Measurements from ENCODE around the gene MMRN1.

The MMRN1 gene

DNA sequence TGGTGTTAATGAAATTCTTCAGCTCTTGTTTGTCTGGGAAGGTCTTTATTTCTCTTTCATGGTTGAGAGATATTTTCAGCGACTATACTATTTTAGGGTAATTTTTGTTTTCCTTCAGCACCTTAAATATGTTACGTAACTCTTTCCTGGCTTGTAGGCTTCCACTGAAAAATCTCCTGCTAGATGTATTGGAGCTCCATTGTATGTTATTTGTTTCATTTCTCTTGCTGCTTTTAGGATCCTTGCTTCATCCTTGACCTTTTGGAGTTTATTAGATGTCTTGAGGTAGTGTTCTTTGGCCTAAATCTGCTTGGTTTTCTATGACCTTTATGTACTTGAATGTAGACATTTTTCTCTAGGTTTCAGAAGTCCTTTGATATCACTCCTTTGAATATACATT lies 93.6 kb downstream of the MMRN1 start:
- in situ Hi-C loops (cut with MboI; ENCODE audit: low sequenced_read_pairs, unreplicated experiment) = no loop called here
- no peak for DNase-seq (ENCODE audit: low spot score)
- TF ChIP-seq, protein P1, sequence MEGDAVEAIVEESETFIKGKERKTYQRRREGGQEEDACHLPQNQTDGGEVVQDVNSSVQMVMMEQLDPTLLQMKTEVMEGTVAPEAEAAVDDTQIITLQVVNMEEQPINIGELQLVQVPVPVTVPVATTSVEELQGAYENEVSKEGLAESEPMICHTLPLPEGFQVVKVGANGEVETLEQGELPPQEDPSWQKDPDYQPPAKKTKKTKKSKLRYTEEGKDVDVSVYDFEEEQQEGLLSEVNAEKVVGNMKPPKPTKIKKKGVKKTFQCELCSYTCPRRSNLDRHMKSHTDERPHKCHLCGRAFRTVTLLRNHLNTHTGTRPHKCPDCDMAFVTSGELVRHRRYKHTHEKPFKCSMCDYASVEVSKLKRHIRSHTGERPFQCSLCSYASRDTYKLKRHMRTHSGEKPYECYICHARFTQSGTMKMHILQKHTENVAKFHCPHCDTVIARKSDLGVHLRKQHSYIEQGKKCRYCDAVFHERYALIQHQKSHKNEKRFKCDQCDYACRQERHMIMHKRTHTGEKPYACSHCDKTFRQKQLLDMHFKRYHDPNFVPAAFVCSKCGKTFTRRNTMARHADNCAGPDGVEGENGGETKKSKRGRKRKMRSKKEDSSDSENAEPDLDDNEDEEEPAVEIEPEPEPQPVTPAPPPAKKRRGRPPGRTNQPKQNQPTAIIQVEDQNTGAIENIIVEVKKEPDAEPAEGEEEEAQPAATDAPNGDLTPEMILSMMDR (IDR thresholded peaks at IDR 0.05; ENCODE audit: borderline replicate concordance, control extremely low read depth, extremely low read depth, insufficient read depth, missing control alignments) = no peak

DNA sequence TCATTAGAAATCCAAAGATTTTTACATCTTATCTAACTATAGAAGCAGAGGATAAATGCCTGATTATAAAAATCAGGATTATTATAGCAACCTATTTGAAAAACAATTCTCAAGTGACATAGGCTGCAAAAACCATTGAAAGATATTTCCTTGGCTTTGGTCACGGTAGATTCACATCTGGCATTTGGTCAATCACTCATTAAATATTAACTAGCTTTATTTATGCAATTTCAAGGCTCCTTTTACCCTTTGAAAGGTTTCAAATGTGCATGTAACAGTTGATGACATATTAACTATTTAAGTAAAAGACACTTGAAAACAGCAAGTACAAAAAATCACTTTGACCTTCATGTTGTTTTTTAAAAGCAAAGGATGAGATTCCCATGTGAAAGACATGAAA lies 98.1 kb downstream of the MMRN1 start:
- TF ChIP-seq, protein P1 (IDR thresholded peaks at IDR 0.05; ENCODE audit: borderline replicate concordance, control extremely low read depth, extremely low read depth, insufficient read depth, missing control alignments) = no peak
- in situ Hi-C loops (cut with MboI; ENCODE audit: low sequenced_read_pairs, unreplicated experiment) = no loop called here
- DNase-seq (ENCODE audit: low spot score) = no peak

DNA sequence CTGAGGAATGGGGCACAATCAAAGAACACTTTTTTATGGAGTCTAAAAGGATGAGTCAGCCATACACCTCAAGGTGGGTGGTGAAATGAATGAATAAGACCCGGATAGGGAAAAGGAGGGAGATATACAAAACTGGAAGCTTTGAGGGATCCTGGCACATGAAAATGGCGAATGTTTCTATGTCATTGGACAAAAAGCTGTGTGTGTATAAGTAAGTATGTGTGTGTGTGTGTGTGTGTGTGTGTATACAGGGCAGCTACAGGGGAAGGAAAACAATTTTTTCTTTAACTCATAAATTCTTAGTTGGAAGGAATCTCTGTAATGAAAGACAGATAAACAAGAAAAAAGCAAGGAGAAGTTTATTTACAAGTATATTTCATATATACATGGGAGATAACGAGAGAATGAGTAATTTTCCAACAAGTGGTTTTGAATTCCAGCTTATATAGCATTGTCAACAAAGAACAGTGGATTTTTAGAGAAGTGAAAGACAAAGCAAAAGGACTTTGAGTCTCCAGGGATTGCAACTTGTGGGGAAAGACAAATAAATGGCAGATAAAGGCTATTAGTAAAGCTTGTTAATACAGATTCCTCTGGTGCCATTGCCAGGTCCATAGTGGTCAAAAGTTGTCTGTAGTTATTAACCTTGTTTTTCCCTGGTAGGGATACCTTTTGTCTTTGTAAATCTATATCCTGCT lies 99.7 kb downstream of the MMRN1 start:
- TF ChIP-seq, protein P1 (IDR thresholded peaks at IDR 0.05; ENCODE audit: borderline replicate concordance, control extremely low read depth, extremely low read depth, insufficient read depth, missing control alignments) = no peak
- DNase-seq (ENCODE audit: low spot score) = no peak
- in situ Hi-C loops (cut with MboI; ENCODE audit: low sequenced_read_pairs, unreplicated experiment) = no loop called here

DNA sequence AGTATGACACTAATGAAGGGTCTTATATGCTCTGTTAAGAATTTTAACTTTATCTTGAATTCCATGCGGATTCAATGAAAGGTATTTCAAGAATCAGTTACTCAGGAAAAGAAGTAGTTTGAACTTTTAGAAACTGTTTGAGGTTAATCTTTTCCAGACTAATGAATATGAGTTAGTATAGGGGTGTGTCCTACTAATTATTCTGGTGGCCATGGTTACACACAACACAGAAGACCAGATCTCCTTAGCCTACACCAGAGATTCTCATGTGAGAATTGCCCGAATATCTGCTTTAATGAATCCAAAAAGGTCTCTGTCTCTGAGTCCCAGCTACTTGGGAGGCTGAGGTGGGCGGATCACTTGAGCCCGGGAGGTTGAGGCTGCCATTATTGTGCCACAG lies 100.4 kb downstream of the MMRN1 start:
- TF ChIP-seq, protein P1 (IDR thresholded peaks at IDR 0.05; ENCODE audit: borderline replicate concordance, control extremely low read depth, extremely low read depth, insufficient read depth, missing control alignments) = no peak
- in situ Hi-C loops (cut with MboI; ENCODE audit: low sequenced_read_pairs, unreplicated experiment) = no loop called here
- no peak for DNase-seq (ENCODE audit: low spot score)

DNA sequence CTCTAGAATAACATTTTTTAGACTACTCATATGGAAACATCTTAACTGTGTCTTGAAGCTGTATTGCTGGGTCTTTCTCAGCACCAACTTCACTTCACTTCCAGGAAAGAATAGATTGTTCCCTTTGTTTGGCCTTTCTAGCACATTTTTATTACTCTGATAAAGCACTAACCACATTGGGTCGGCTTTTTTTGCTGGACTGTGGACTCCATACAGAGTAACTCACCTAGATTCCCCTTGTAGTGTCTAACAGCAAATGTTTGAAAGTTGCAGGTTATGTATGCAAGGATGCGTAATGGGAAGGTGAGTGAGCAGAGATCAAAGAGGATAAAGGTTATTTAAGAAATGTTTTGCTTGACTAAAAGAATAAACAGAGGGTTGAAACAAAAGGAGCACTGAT lies 101.2 kb downstream of the MMRN1 start:
- TF ChIP-seq, protein P1 (IDR thresholded peaks at IDR 0.05; ENCODE audit: borderline replicate concordance, control extremely low read depth, extremely low read depth, insufficient read depth, missing control alignments) = no peak
- in situ Hi-C loops (cut with MboI; ENCODE audit: low sequenced_read_pairs, unreplicated experiment) = no loop called here
- no peak for DNase-seq (ENCODE audit: low spot score)

DNA sequence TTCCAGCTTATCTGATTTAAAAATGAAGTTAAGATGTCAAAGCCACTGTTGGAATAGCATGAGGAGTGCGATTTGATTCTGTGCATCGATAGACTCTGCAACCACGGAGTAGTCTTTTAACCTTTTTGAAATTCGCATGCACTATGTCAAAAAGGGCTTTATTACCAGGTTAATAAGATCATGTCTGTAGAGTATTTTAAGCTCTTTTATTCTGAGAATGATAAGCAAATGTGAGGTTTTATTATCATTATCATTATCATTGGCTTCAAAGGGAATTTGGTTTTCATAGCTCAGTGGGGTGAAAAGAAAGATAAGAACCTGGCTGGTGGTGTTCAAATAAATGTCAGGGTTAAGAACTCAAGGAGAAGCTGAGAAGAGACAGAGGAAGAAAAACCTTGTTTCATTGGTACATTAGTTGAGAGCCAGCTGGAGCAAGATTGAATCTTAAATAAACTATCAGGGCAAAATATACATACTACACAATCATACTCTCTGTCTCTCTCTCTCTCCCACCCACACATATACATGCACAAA lies 102.6 kb downstream of the MMRN1 start:
- in situ Hi-C loops (cut with MboI; ENCODE audit: low sequenced_read_pairs, unreplicated experiment) = no loop called here
- DNase-seq (ENCODE audit: low spot score) = no peak
- TF ChIP-seq, protein P1 (IDR thresholded peaks at IDR 0.05; ENCODE audit: borderline replicate concordance, control extremely low read depth, extremely low read depth, insufficient read depth, missing control alignments) = no peak

Data from GM13976 (cell line).